Fibroblast of the aortic adventitia (primary cell): Measurements from ENCODE around the gene CACNA1H. TPM values are rescaled to one million over a fixed set of nuclear protein-coding genes. Genes with fewer than 3 reads are reported as not detected.
"Not testable (repeated sequence)": the region's sequence is repeated elsewhere in the genome, so short reads cannot be mapped to it uniquely, and the experiment has no call there.

ENCODE experiments used
- DNase-seq: peaks from one replicate; pipeline ENCODE4 v3.0.0-alpha.2; 2010; ENCODE audit warnings: low read depth
- H3K4me3 ChIP-seq: 2 replicates; pipeline ENCODE4 v1.5.1; 2011; ENCODE audit warnings: low read depth, mild to moderate bottlenecking, control low read depth, low read length, moderate library complexity
- total RNA-seq: library from RNA; depleted of rRNA; stranded (reverse); fragments of >200 nt; gene quantifications from 2 replicates; pipeline ENCODE4 v1.2.3, GENCODE V29; 2012; ENCODE audit warnings: low replicate concordance
- TF ChIP-seq, protein P1 (sequence below): IDR thresholded peaks from 2 replicates; pipeline ENCODE4 v1.5.1; 2011; ENCODE audit warnings: mild to moderate bottlenecking, low read length, control low read depth, inconsistent platforms; ENCODE audit not compliant: insufficient read depth

CACNA1H gene
- total RNA-seq, 1 donor = not detected

DNA sequence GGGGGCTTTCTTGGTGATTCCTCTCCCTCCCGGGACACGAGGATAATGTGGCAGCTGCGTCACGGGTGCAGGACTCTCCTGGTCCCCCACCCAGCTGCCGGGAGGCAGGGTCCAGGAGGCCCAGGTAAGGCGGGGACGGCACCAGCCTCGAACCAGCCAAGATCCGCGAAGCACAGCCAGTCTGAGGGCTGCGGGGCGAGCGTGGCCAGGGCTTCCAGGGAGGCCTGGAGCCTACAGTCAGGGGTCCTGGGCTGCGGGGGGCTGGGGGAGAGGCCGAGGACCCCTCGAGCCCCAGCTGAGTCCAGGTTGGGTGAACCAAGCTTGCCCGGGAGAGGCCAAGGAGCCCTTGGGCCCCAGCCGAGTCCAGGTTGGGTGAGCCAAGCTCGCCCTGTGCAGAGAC is 112.9 kb downstream of the CACNA1H start:
- TF ChIP-seq, protein P1, sequence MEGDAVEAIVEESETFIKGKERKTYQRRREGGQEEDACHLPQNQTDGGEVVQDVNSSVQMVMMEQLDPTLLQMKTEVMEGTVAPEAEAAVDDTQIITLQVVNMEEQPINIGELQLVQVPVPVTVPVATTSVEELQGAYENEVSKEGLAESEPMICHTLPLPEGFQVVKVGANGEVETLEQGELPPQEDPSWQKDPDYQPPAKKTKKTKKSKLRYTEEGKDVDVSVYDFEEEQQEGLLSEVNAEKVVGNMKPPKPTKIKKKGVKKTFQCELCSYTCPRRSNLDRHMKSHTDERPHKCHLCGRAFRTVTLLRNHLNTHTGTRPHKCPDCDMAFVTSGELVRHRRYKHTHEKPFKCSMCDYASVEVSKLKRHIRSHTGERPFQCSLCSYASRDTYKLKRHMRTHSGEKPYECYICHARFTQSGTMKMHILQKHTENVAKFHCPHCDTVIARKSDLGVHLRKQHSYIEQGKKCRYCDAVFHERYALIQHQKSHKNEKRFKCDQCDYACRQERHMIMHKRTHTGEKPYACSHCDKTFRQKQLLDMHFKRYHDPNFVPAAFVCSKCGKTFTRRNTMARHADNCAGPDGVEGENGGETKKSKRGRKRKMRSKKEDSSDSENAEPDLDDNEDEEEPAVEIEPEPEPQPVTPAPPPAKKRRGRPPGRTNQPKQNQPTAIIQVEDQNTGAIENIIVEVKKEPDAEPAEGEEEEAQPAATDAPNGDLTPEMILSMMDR = no peak
- no peak overlapping the region for H3K4me3 ChIP-seq
- no peak for DNase-seq

DNA sequence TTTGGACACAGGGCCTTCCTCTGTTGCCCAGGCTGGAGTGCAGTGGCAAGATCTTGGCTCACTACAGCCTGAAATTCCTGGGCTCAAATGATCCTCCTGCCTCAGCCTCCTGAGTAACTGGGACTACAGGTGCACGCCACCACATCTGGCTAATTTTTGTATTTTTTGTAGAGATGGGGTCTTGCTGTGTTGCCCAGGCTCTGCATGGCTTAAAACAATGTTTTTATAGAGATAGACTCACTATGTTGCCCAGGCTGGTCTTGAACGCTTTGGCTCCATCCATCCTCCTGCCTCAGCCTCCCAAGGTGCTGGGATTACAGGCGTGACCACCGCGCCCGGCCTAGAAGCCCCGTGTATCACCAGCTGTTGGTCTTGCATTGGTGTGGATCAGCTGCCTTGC is 116.5 kb downstream of the CACNA1H start:
- DNase-seq, H3K4me3 ChIP-seq: not testable (repeated sequence)

DNA sequence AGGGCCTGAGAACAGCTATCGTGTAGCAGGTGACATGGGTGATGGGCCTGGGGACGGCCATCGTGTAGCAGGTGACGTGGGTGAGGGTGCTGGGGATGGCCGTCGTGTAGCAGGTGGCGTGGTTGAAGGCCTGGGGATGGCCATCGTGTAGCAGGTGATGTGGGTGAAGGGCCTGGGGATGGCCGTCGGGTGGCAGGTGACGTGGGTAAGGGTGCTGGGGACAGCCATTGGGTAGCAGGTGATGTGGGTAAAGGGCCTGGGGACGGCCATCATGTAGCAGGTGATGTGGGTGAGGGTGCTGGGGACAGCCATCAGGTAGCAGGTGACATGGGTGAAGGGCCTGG is 118.4 kb downstream of the CACNA1H start:
- H3K4me3 ChIP-seq = no peak overlapping the region
- DNase-seq = no peak
- TF ChIP-seq, protein P1 = no peak

Other genes starting within 250 kb of the CACNA1H start
- 11.9 and 29.4 TPM in 2 replicates for gene LMF1, start 182.1 kb upstream of the CACNA1H start, total RNA-seq
- 0.09 and 0.33 TPM in 2 replicates for gene SOX8, start 171.3 kb upstream of the CACNA1H start, total RNA-seq
- gene SSTR5, start 80.4 kb upstream of the CACNA1H start, total RNA-seq = not detected in 2 replicates
- gene C1QTNF8, start 56.9 kb upstream of the CACNA1H start, total RNA-seq = not detected in 2 replicates
- gene TPSG1, start 72.2 kb downstream of the CACNA1H start, total RNA-seq = not detected in 2 replicates
- not detected in 2 replicates for gene TPSB2, start 77.1 kb downstream of the CACNA1H start, total RNA-seq
- gene TPSAB1, start 87.6 kb downstream of the CACNA1H start, total RNA-seq = not detected in 2 replicates
- not detected in 2 replicates for gene TPSD1, start 103.0 kb downstream of the CACNA1H start, total RNA-seq
- 39.8 and 70.3 TPM in 2 replicates for gene UBE2I, start 156.5 kb downstream of the CACNA1H start, total RNA-seq
- 0.09 TPM in 1 of 2 replicates, not detected in the other for gene BAIAP3, start 180.5 kb downstream of the CACNA1H start, total RNA-seq
- 49.3 and 73.3 TPM in 2 replicates for gene TSR3, start 198.8 kb downstream of the CACNA1H start, total RNA-seq
- 36.3 and 80.4 TPM in 2 replicates for gene GNPTG, start 198.8 kb downstream of the CACNA1H start, total RNA-seq